ENCODE data around the gene PTGES.
"Not testable (repeated sequence)": the region's sequence is repeated elsewhere in the genome, so short reads cannot be mapped to it uniquely, and the experiment has no call there.

Gene PTGES

GRCh38 chr9:129752900-129753729 lies at the start of gene PTGES:
Gene PTGES, minus strand, starts transcription at chr9:129753042. Its CDS starts 30 bp downstream, at chr9:129753012.
- no peak for DNase-seq (ENCODE audit: low read depth, low spot score)
- Histone ChIP-seq H3K4me3 (ENCODE audit: insufficient read length, low read depth) (peak within 1 kb of the TSS; percentile 2), H3K9me3 (ENCODE audit: insufficient read depth, low read length) (no peaks in the 10 kb centered on the region), H3K36me3 (ENCODE audit: insufficient read depth, insufficient read length, low read length) (no peaks in the 10 kb centered on the region), H3K9ac (ENCODE audit: insufficient read length, low read depth) (peak within 1 kb of the TSS; percentile 71), H3K27me3 (ENCODE audit: insufficient read depth, insufficient read length) (peaks cover 6% of the 10 kb centered on the region), H3K4me1 (ENCODE audit: insufficient read depth, insufficient read length) (peaks cover 26% of the 10 kb centered on the region)
- no peak for TF ChIP-seq SUZ12 (IDR thresholded peaks at IDR 0.05; ENCODE audit: extremely low read depth, insufficient read depth, insufficient read length)
- TF ChIP-seq ZNF274 (IDR thresholded peaks at IDR 0.05; ENCODE audit: low read depth, low read length): no peak

- Histone ChIP-seq H3K4me1 (ENCODE audit: insufficient read depth, insufficient read length) (peaks cover 6% of the 10 kb centered on the region), H3K27me3 (ENCODE audit: insufficient read depth, insufficient read length) (no peaks in the 10 kb centered on the region), H3K36me3 (ENCODE audit: insufficient read depth, insufficient read length, low read length) (peaks cover 21% of the 10 kb centered on the region), H3K4me3 (ENCODE audit: insufficient read length, low read depth) (no peak overlapping the region), H3K9me3 (ENCODE audit: insufficient read depth, low read length) (no peaks in the 10 kb centered on the region), H3K9ac (ENCODE audit: insufficient read length, low read depth) (no peak overlapping the region)
- DNase-seq (ENCODE audit: low read depth, low spot score): no peak
- TF ChIP-seq ZNF274 (IDR thresholded peaks at IDR 0.05; ENCODE audit: low read depth, low read length) (no peak), SUZ12 (IDR thresholded peaks at IDR 0.05; ENCODE audit: extremely low read depth, insufficient read depth, insufficient read length) (no peak), YY1 (IDR thresholded peaks at IDR 0.05; ENCODE audit: insufficient read depth, insufficient read length) (no peak)
Measured at GRCh38 chr9:129801504-129801903, 48.7 kb upstream of the PTGES start.

GRCh38 chr9:129798973-129799372 lies 46.1 kb upstream of the PTGES start:
- Histone ChIP-seq H3K9ac (ENCODE audit: insufficient read length, low read depth) (no peak overlapping the region), H3K27me3 (ENCODE audit: insufficient read depth, insufficient read length) (no peaks in the 10 kb centered on the region), H3K9me3 (ENCODE audit: insufficient read depth, low read length) (no peaks in the 10 kb centered on the region), H3K4me3 (ENCODE audit: insufficient read length, low read depth) (no peak overlapping the region), H3K36me3 (ENCODE audit: insufficient read depth, insufficient read length, low read length) (no peaks in the 10 kb centered on the region), H3K4me1 (ENCODE audit: insufficient read depth, insufficient read length) (peaks cover 4% of the 10 kb centered on the region)
- DNase-seq (ENCODE audit: low read depth, low spot score): no peak
- TF ChIP-seq ZNF274 (IDR thresholded peaks at IDR 0.05; ENCODE audit: low read depth, low read length) (no peak), YY1 (IDR thresholded peaks at IDR 0.05; ENCODE audit: insufficient read depth, insufficient read length) (no peak), SUZ12 (IDR thresholded peaks at IDR 0.05; ENCODE audit: extremely low read depth, insufficient read depth, insufficient read length) (no peak)

GRCh38 chr9:129796029-129796428 lies 43.2 kb upstream of the PTGES start:
- DNase-seq (ENCODE audit: low read depth, low spot score); H3K36me3 ChIP-seq (ENCODE audit: insufficient read depth, insufficient read length, low read length); H3K27me3 ChIP-seq (ENCODE audit: insufficient read depth, insufficient read length); H3K4me3 ChIP-seq (ENCODE audit: insufficient read length, low read depth); H3K9ac ChIP-seq (ENCODE audit: insufficient read length, low read depth); H3K9me3 ChIP-seq (ENCODE audit: insufficient read depth, low read length); H3K4me1 ChIP-seq (ENCODE audit: insufficient read depth, insufficient read length): not testable (repeated sequence)

- no peaks in the 10 kb centered on the region for H3K9me3 ChIP-seq (ENCODE audit: insufficient read depth, low read length)
- no peaks in the 10 kb centered on the region for H3K36me3 ChIP-seq (ENCODE audit: insufficient read depth, insufficient read length, low read length)
- no peak for TF ChIP-seq ZNF274 (IDR thresholded peaks at IDR 0.05; ENCODE audit: low read depth, low read length)
- TF ChIP-seq SUZ12 (IDR thresholded peaks at IDR 0.05; ENCODE audit: extremely low read depth, insufficient read depth, insufficient read length): no peak
- no peak for TF ChIP-seq YY1 (IDR thresholded peaks at IDR 0.05; ENCODE audit: insufficient read depth, insufficient read length)
- no peak overlapping the region for H3K9ac ChIP-seq (ENCODE audit: insufficient read length, low read depth)
- H3K4me1 ChIP-seq (ENCODE audit: insufficient read depth, insufficient read length): no peaks in the 10 kb centered on the region
- no peaks in the 10 kb centered on the region for H3K27me3 ChIP-seq (ENCODE audit: insufficient read depth, insufficient read length)
- DNase-seq (ENCODE audit: low read depth, low spot score): no peak
- no peak overlapping the region for H3K4me3 ChIP-seq (ENCODE audit: insufficient read length, low read depth)
Measured at GRCh38 chr9:129794549-129794948, 41.7 kb upstream of the PTGES start.

GRCh38 chr9:129786481-129786880 lies 33.6 kb upstream of the PTGES start:
- Histone ChIP-seq H3K9me3 (ENCODE audit: insufficient read depth, low read length) (no peaks in the 10 kb centered on the region), H3K27me3 (ENCODE audit: insufficient read depth, insufficient read length) (no peaks in the 10 kb centered on the region), H3K4me1 (ENCODE audit: insufficient read depth, insufficient read length) (no peaks in the 10 kb centered on the region), H3K4me3 (ENCODE audit: insufficient read length, low read depth) (no peak overlapping the region), H3K36me3 (ENCODE audit: insufficient read depth, insufficient read length, low read length) (no peaks in the 10 kb centered on the region), H3K9ac (ENCODE audit: insufficient read length, low read depth) (no peak overlapping the region)
- DNase-seq (ENCODE audit: low read depth, low spot score): no peak
- no peak for TF ChIP-seq SUZ12 (IDR thresholded peaks at IDR 0.05; ENCODE audit: extremely low read depth, insufficient read depth, insufficient read length)
- TF ChIP-seq ZNF274 (IDR thresholded peaks at IDR 0.05; ENCODE audit: low read depth, low read length): no peak
- TF ChIP-seq YY1 (IDR thresholded peaks at IDR 0.05; ENCODE audit: insufficient read depth, insufficient read length): no peak

GRCh38 chr9:129785866-129786265 lies 33.0 kb upstream of the PTGES start:
- Histone ChIP-seq H3K36me3 (ENCODE audit: insufficient read depth, insufficient read length, low read length) (no peaks in the 10 kb centered on the region), H3K9ac (ENCODE audit: insufficient read length, low read depth) (no peak overlapping the region), H3K4me1 (ENCODE audit: insufficient read depth, insufficient read length) (no peaks in the 10 kb centered on the region), H3K4me3 (ENCODE audit: insufficient read length, low read depth) (no peak overlapping the region), H3K9me3 (ENCODE audit: insufficient read depth, low read length) (no peaks in the 10 kb centered on the region), H3K27me3 (ENCODE audit: insufficient read depth, insufficient read length) (no peaks in the 10 kb centered on the region)
- TF ChIP-seq YY1 (IDR thresholded peaks at IDR 0.05; ENCODE audit: insufficient read depth, insufficient read length) (no peak), SUZ12 (IDR thresholded peaks at IDR 0.05; ENCODE audit: extremely low read depth, insufficient read depth, insufficient read length) (no peak), ZNF274 (IDR thresholded peaks at IDR 0.05; ENCODE audit: low read depth, low read length) (no peak)
- no peak for DNase-seq (ENCODE audit: low read depth, low spot score)

GRCh38 chr9:129784970-129785369 lies 32.1 kb upstream of the PTGES start:
- H3K36me3 ChIP-seq (ENCODE audit: insufficient read depth, insufficient read length, low read length); H3K9ac ChIP-seq (ENCODE audit: insufficient read length, low read depth); H3K27me3 ChIP-seq (ENCODE audit: insufficient read depth, insufficient read length); DNase-seq (ENCODE audit: low read depth, low spot score); H3K4me3 ChIP-seq (ENCODE audit: insufficient read length, low read depth); H3K9me3 ChIP-seq (ENCODE audit: insufficient read depth, low read length); H3K4me1 ChIP-seq (ENCODE audit: insufficient read depth, insufficient read length): not testable (repeated sequence)

Data from NT2/D1 (cell line).